ENCODE measurements around the gene FUT6. TPM values are rescaled to one million over a fixed set of nuclear protein-coding genes. Genes with fewer than 3 reads are reported as not detected.

Gene FUT6
- total and polyA plus RNA-seq, 4 donors: 0.67 to 2.6 (median 1.9) TPM; not detected in 1

GRCh38 chr19:5873617-5874199 lies 34.2 kb upstream of the FUT6 start:
- WGBS, 2 donors: 90 to 92% methylated on average over 12 of the region's 12 CpGs
- DNase-seq (no peak), ATAC-seq (ENCODE audit: insufficient read depth, low FRiP score) (no peak)
- Histone ChIP-seq H3K27me3 (ENCODE audit: control insufficient read depth in 3 of 3, insufficient read depth in 3 of 3, low read length in 2 of 3) (no peaks in the 10 kb centered on the region), H3K4me1 (ENCODE audit: control insufficient read depth in 5 of 5, insufficient read depth in 5 of 5, low read length in 5 of 5) (no peaks in the 10 kb centered on the region), H3K27ac (ENCODE audit: low read depth in 1 of 2, low read length in 1 of 2) (no peak overlapping the region), H3K9me3 (ENCODE audit: control insufficient read depth in 4 of 4, insufficient read depth in 3 of 4, low read length in 3 of 4) (no peaks in the 10 kb centered on the region), H3K36me3 (ENCODE audit: control insufficient read depth in 4 of 4, insufficient read depth in 4 of 4, low read length in 4 of 4) (no peaks in the 10 kb centered on the region), H3K9ac (ENCODE audit: insufficient read depth in 1 of 2, low read length in 2 of 2) (no peak overlapping the region), H3K4me3 (no peak overlapping the region)
- no peak for TF ChIP-seq CTCF (IDR thresholded peaks at IDR 0.05; ENCODE audit: control extremely low read depth, extremely low read depth)

- ATAC-seq (ENCODE audit: insufficient read depth, low FRiP score): no peak
- H3K27ac ChIP-seq (ENCODE audit: low read depth in 1 of 2, low read length in 1 of 2): no peak overlapping the region
- 75 to 83% methylated on average over 12 of the region's 12 CpGs for WGBS, 2 donors
- H3K4me3 ChIP-seq: no peak overlapping the region
- no peaks in the 10 kb centered on the region for H3K4me1 ChIP-seq (ENCODE audit: control insufficient read depth in 5 of 5, insufficient read depth in 5 of 5, low read length in 5 of 5)
- no peak for DNase-seq
- H3K9ac ChIP-seq (ENCODE audit: insufficient read depth in 1 of 2, low read length in 2 of 2): no peak overlapping the region
- no peaks in the 10 kb centered on the region for H3K9me3 ChIP-seq (ENCODE audit: control insufficient read depth in 4 of 4, insufficient read depth in 3 of 4, low read length in 3 of 4)
- no peaks in the 10 kb centered on the region for H3K27me3 ChIP-seq (ENCODE audit: control insufficient read depth in 3 of 3, insufficient read depth in 3 of 3, low read length in 2 of 3)
- no peak for TF ChIP-seq CTCF (IDR thresholded peaks at IDR 0.05; ENCODE audit: control extremely low read depth, extremely low read depth)
- no peaks in the 10 kb centered on the region for H3K36me3 ChIP-seq (ENCODE audit: control insufficient read depth in 4 of 4, insufficient read depth in 4 of 4, low read length in 4 of 4)
Measured at GRCh38 chr19:5870986-5871394, 31.5 kb upstream of the FUT6 start.

GRCh38 chr19:5867201-5868136 lies 28.0 kb upstream of the FUT6 start:
- Histone ChIP-seq H3K36me3 (ENCODE audit: control insufficient read depth in 4 of 4, insufficient read depth in 4 of 4, low read length in 4 of 4) (no peaks in the 10 kb centered on the region), H3K9me3 (ENCODE audit: control insufficient read depth in 4 of 4, insufficient read depth in 3 of 4, low read length in 3 of 4) (no peaks in the 10 kb centered on the region), H3K4me3 (no peak overlapping the region), H3K9ac (ENCODE audit: insufficient read depth in 1 of 2, low read length in 2 of 2) (no peak overlapping the region), H3K4me1 (ENCODE audit: control insufficient read depth in 5 of 5, insufficient read depth in 5 of 5, low read length in 5 of 5) (no peaks in the 10 kb centered on the region), H3K27ac (ENCODE audit: low read depth in 1 of 2, low read length in 1 of 2) (no peak overlapping the region), H3K27me3 (ENCODE audit: control insufficient read depth in 3 of 3, insufficient read depth in 3 of 3, low read length in 2 of 3) (no peaks in the 10 kb centered on the region)
- no peak for DNase-seq
- no peak for ATAC-seq (ENCODE audit: insufficient read depth, low FRiP score)
- TF ChIP-seq CTCF (IDR thresholded peaks at IDR 0.05; ENCODE audit: control extremely low read depth, extremely low read depth): no peak
- 87 to 88% methylated on average over 31 of the region's 31 CpGs for WGBS, 2 donors
